HEK293T (cell line): ENCODE data around the gene ANKRD13D.

Source experiments
- CTCF ChIA-PET: fragments of 350-600 bp; formaldehyde crosslinking; extraction: SDS; loops from one replicate; lab custom pipeline; 2021; ENCODE audit warnings: antibody characterized with exemption, inconsistent platforms; lab: Yijun Ruan, JAX
- POLR2A ChIA-PET: fragments of 350-600 bp; formaldehyde crosslinking; extraction: SDS; loops from one replicate; lab custom pipeline; 2020; ENCODE audit warnings: antibody characterized with exemption, inconsistent platforms; lab: Yijun Ruan, JAX
- DNase-seq: peaks from one replicate; pipeline ENCODE4 v3.0.0; 2012; ENCODE audit warnings: mixed read lengths; ENCODE audit errors: extremely low spot score
- ARNT ChIP-seq: fragments of 450-650 bp; IDR thresholded peaks from 2 replicates; pipeline ENCODE4 v1.6.1; 2017; ENCODE audit warnings: mild to moderate bottlenecking
- BHLHE40 ChIP-seq: fragments of 450-650 bp; IDR thresholded peaks from 2 replicates; pipeline ENCODE4 v1.6.1; 2016; ENCODE audit warnings: mild to moderate bottlenecking, moderate library complexity, borderline replicate concordance
- CTBP1 ChIP-seq: fragments of 450-650 bp; IDR thresholded peaks from 2 replicates; pipeline ENCODE4 v1.6.1; 2016; ENCODE audit warnings: borderline replicate concordance
- ELF4 ChIP-seq: fragments of 450-650 bp; IDR thresholded peaks from 2 replicates; pipeline ENCODE4 v1.6.1; 2017; ENCODE audit warnings: antibody characterized with exemption
- FOXA1 ChIP-seq: fragments of 450-650 bp; IDR thresholded peaks from 2 replicates; pipeline ENCODE4 v1.6.1; 2016; ENCODE audit warnings: mild to moderate bottlenecking
- FOXK2 ChIP-seq: fragments of 450-650 bp; IDR thresholded peaks from 2 replicates; pipeline ENCODE4 v1.6.1; 2016; ENCODE audit warnings: mild to moderate bottlenecking
- FOXM1 ChIP-seq: fragments of 450-650 bp; IDR thresholded peaks from 2 replicates; pipeline ENCODE4 v1.6.1; 2017; ENCODE audit warnings: mild to moderate bottlenecking, borderline replicate concordance
- HDGF ChIP-seq: fragments of 450-650 bp; IDR thresholded peaks from 2 replicates; pipeline ENCODE4 v1.6.1; 2017; ENCODE audit warnings: antibody characterized with exemption, borderline replicate concordance
- L3MBTL2 ChIP-seq: fragments of 450-650 bp; conservative IDR thresholded peaks from 2 replicates; pipeline ENCODE4 v1.6.1; 2016; ENCODE audit warnings: mild to moderate bottlenecking
- LEF1 ChIP-seq: fragments of 450-650 bp; IDR thresholded peaks from 2 replicates; pipeline ENCODE4 v1.6.1; 2017; ENCODE audit warnings: mild to moderate bottlenecking, borderline replicate concordance
- NFRKB ChIP-seq: fragments of 450-650 bp; IDR thresholded peaks from 2 replicates; pipeline ENCODE4 v1.6.1; 2016; ENCODE audit warnings: mild to moderate bottlenecking, moderate library complexity
- SP1 ChIP-seq: fragments of 450-650 bp; IDR thresholded peaks from 2 replicates; pipeline ENCODE4 v1.6.1; 2017
- SUZ12 ChIP-seq: fragments of 450-650 bp; IDR thresholded peaks from 2 replicates; pipeline ENCODE4 v1.6.1; 2016; ENCODE audit warnings: mild to moderate bottlenecking
- TARDBP ChIP-seq: fragments of 450-650 bp; IDR thresholded peaks from 2 replicates; pipeline ENCODE4 v1.6.1; 2016
- ZNF384 ChIP-seq: fragments of 450-650 bp; IDR thresholded peaks from 2 replicates; pipeline ENCODE4 v1.6.1; 2016
- TF ChIP-seq, protein P1 (sequence below): fragments of 450-650 bp; IDR thresholded peaks from 2 replicates; pipeline ENCODE4 v1.6.1; 2016

ANKRD13D gene

DNA sequence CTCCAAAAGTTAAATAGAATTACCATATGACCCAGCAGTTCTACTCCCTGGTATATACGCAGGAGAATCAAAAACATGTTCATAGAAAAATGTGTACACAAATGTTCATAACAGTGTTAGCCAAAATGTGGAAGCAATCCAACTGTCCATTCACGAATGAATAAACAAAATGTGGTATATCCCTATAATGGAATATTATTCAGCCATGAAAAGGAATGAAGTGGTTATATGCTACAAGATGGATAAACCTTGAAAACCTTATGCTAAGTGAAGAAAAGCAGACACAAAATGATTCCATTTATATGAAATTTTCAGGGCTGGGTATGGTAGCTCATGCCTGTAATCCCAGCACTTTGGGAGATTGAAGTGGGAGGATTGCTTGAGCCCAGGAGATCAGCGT, 48.2 kb downstream of the ANKRD13D start:
- no peak for DNase-seq
- TF ChIP-seq ZNF384: no peak
- no peak for TF ChIP-seq SP1
- TF ChIP-seq SUZ12: no peak
- no peak for TF ChIP-seq NFRKB
- TF ChIP-seq HDGF: no peak
- TF ChIP-seq L3MBTL2: no peak
- TF ChIP-seq FOXA1: no peak
- no peak for TF ChIP-seq TARDBP
- TF ChIP-seq, protein P1, sequence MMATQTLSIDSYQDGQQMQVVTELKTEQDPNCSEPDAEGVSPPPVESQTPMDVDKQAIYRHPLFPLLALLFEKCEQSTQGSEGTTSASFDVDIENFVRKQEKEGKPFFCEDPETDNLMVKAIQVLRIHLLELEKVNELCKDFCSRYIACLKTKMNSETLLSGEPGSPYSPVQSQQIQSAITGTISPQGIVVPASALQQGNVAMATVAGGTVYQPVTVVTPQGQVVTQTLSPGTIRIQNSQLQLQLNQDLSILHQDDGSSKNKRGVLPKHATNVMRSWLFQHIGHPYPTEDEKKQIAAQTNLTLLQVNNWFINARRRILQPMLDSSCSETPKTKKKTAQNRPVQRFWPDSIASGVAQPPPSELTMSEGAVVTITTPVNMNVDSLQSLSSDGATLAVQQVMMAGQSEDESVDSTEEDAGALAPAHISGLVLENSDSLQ: no peak
- no peak for TF ChIP-seq FOXK2
- TF ChIP-seq BHLHE40: no peak
- no peak for TF ChIP-seq LEF1
- no peak for TF ChIP-seq ELF4
- TF ChIP-seq ARNT: no peak
- TF ChIP-seq FOXM1: no peak
- no peak for TF ChIP-seq CTBP1

DNA sequence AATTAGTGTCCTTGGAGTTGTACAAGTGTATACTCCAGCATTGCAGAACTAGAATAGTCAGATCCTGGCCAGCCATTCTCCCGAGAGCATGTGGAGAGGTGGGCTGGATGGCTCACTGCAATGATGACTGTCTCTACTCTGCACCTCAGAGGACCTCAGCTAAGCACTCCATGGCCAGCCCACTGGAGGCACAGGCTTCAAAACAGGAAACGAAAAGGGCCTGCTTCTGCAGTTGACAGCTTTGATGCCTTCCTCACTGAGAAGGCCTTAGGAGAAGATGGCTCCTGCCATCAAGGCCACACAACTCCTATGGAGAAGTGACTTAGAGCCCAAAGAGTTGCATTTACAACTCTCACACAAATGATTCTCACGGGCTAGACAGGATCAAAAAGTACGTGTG, 55.2 kb downstream of the ANKRD13D start:
- ChIA-PET POLR2A (no interaction called here), CTCF (interaction anchor here (4.0 kb wide), 1 partner anchor 38 kb away, joined by 26 read pairs; no protein-coding TSS in a partner anchor)
- DNase-seq: peak; percentile 1
- TF ChIP-seq TARDBP: no peak
- no peak for TF ChIP-seq BHLHE40
- TF ChIP-seq LEF1: no peak
- TF ChIP-seq ARNT: no peak
- TF ChIP-seq CTBP1: no peak
- no peak for TF ChIP-seq NFRKB

More for the DNA sequence above, 48.2 kb downstream of the ANKRD13D start:
- ChIA-PET POLR2A (no interaction called here), CTCF (interaction anchor here (1.1 kb wide), 1 partner anchor 9 kb away, joined by 3 read pairs; no protein-coding TSS in a partner anchor)

DNA sequence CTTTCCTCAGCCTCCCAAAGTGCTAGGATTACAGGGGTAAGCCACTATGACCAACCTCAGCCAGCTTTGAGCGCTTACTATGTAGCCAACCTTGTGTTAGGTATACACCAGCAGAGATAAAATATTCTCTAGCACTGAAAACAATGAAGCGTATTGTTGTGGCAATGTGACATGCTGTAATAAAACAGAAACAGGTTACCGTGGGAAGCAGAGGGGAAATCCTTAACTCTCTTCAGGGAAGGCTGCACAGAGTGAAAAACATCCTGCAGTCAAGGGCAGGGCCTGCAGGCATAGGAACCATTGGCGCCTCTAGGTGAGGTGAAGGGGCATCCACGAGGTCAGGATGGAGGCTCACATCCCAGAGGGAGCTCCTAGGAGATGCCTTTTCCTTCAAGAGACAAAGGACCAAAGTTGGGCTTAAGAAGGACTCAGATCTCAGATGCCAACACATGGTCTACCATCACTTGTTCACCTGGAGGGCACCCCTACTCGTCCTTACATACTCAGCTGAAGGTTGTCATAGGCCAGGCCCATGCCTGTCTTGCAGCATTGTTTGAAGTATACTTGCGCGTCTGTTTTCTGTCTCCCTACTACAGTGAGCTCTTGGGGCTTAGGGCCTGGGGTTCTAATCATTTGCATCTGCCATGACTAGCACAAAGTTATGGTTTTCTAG, 56.3 kb downstream of the ANKRD13D start:
- POLR2A ChIA-PET: interaction anchor here (1.0 kb wide), 1 partner anchor 23 kb away, joined by 3 read pairs; no protein-coding TSS in a partner anchor
- TF ChIP-seq BHLHE40 (no peak), NFRKB (no peak), CTBP1 (no peak), SP1 (no peak), HDGF (no peak), FOXA1 (no peak), ARNT (no peak), TARDBP (no peak), L3MBTL2 (no peak), FOXM1 (no peak), ELF4 (no peak), ZNF384 (no peak), LEF1 (no peak), SUZ12 (no peak), FOXK2 (no peak)
- TF ChIP-seq, protein P1: no peak
- CTCF ChIA-PET: interaction anchor here (0.9 to 4.0 kb wide), 8 partner anchors 13 to 56 kb away, joined by 3 to 26 read pairs (median 4); partner anchors contain the start of gene PPP1CA
- peak; percentile 1 for DNase-seq

DNA sequence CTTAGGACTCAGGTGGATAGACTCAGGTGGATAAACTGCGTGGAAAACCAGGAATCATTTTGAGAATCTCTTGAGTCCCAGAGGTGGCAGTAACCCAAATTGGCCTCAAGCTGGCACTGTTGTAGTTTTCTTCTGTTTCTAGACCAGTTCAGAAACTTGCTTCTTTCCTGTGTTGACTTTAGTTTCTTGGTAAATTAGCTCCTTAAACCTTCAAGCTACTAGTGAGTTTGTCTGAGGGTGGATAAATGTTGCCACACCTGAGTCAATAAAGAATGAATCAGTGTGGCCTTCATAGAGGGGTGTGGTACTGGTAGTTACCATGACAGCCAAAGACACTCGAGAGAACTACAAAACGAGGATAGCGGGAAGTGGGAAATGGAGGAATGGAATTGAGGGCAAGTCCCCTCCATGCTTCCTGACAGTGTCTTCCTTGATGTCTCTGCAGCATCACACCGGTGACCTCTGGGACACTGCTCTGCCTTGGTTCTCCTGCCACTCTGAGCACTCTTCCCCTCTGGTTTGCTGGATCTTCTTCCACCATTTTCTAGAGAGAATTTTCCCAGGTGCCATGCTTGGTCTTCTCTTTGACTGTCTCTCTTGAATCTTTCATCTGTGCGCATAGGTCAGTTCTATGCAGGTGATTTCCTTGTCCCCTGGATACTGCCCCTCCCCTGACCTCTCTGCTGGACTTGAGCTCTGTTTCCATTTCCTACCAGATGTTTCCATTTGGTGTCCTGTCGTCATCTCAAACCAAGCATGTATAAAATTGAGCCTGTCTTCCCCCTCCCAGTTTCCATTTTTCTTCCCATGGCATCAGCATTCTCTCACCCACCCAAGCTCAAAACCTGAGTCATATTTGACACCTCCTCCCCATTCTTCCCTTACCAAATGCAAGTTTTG, 57.1 kb downstream of the ANKRD13D start:
- DNase-seq: no peak
- ChIA-PET POLR2A (no interaction called here), CTCF (interaction anchor here (0.6 to 4.0 kb wide), 9 partner anchors 8 to 55 kb away, joined by 3 to 26 read pairs (median 4); partner anchors contain the start of gene PPP1CA)
- TF ChIP-seq CTBP1: no peak
- no peak for TF ChIP-seq HDGF
- TF ChIP-seq, protein P1: no peak
- no peak for TF ChIP-seq FOXK2
- TF ChIP-seq SP1: no peak
- no peak for TF ChIP-seq ARNT
- TF ChIP-seq FOXM1: no peak
- TF ChIP-seq NFRKB: no peak
- no peak for TF ChIP-seq BHLHE40
- no peak for TF ChIP-seq SUZ12
- no peak for TF ChIP-seq L3MBTL2
- TF ChIP-seq LEF1: no peak
- no peak for TF ChIP-seq ELF4
- no peak for TF ChIP-seq TARDBP
- no peak for TF ChIP-seq ZNF384
- TF ChIP-seq FOXA1: no peak
